GM13976 (cell line): ENCODE data around the gene GAB1.

ENCODE experiments used
- DNase-seq: peaks from one replicate; pipeline ENCODE4 v3.0.0; 2012; ENCODE audit warnings: low spot score
- in situ Hi-C: fragments of 300-500 bp; cut with MboI; formaldehyde crosslinking; loops from one replicate; pipeline ENCODE4 v1.12.0; 2022; ENCODE audit warnings: low sequenced_read_pairs, mixed read lengths, inconsistent platforms; ENCODE audit not compliant: unreplicated experiment
- TF ChIP-seq, protein P1 (sequence below): IDR thresholded peaks from 2 replicates; pipeline ENCODE4 v1.5.1; 2012; ENCODE audit warnings: borderline replicate concordance, mild to moderate bottlenecking; ENCODE audit not compliant: insufficient read depth; ENCODE audit errors: extremely low read depth, missing control alignments, control extremely low read depth

GAB1 gene

DNA sequence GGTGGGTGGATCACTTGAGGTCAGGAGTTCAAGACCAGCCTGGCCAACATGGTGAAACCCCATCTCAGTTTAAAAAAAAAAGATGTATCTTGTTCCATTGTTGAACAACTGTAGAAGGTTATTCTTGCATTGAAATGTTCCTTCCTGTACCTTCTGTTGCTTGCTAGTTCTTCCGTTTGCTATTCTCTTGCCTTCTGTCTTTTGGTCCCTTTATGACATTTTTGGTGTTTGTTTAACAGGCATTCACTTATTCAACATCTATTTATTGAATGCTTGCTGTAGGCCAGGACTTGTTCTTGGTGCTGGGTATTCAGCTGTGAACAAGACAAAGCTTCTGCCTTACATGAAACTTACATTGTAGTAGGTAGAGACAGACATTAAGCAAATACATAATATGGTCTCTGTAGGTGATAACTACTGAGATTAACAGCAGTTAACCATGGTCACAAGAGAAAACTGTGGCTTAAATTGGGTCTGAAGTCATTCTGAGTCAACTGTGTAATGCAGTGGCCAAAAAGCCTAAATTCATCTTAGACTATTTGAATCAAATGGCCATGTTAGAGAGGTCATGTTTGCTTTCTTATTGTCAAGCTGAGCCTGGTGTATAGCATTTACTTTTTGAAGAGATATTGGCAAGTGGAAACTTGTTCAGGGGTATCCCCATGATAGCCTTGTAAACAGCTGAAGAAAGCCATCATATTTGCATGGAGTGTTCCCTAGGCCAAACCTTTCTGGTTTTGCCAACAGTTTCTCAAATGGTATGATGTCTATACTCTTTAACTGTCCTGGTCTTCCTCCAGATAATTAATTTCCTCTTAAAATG lies 35.6 kb downstream of the GAB1 start:
- no peak for DNase-seq
- TF ChIP-seq, protein P1, sequence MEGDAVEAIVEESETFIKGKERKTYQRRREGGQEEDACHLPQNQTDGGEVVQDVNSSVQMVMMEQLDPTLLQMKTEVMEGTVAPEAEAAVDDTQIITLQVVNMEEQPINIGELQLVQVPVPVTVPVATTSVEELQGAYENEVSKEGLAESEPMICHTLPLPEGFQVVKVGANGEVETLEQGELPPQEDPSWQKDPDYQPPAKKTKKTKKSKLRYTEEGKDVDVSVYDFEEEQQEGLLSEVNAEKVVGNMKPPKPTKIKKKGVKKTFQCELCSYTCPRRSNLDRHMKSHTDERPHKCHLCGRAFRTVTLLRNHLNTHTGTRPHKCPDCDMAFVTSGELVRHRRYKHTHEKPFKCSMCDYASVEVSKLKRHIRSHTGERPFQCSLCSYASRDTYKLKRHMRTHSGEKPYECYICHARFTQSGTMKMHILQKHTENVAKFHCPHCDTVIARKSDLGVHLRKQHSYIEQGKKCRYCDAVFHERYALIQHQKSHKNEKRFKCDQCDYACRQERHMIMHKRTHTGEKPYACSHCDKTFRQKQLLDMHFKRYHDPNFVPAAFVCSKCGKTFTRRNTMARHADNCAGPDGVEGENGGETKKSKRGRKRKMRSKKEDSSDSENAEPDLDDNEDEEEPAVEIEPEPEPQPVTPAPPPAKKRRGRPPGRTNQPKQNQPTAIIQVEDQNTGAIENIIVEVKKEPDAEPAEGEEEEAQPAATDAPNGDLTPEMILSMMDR = no peak
- in situ Hi-C loops = no loop called here

DNA sequence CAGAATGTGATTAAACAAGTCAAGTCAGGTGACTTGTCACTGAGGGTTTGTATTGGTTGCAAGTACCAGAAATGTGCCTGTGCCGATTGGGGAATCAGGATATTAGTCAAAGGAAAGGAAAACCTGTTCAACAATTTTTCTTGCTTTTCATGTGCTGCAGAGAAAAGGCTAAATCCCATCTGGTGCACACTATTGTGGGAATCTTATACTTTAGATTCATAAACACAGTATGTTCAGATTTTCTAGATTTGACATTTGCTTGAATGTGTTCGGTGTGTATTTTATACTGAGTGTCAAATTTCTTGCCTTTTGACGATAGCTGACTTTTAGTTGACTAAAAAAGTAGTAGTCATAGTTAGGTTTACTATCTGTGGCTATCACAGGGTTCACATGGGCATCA lies 37.6 kb downstream of the GAB1 start:
- no peak for DNase-seq
- TF ChIP-seq, protein P1 = no peak
- in situ Hi-C loops = no loop called here

DNA sequence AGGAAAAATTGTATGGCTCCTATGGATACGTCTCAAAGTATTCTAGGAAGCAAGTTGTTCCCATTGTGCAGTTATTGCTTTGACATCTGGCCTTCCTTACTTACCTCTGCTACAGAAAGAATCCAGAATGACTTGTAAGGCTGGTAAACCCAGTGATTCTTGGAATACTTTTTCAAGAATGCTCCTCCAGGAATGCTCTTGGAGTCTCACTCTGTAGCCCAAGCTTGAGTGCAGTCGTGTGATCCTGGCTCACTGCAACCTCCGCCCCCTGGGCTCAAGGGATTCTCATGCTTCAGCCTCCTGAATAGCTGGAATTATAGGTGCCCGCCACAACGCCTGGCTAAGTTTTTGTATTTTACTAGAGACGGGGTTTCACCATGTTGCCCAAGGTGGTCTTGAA lies 38.1 kb downstream of the GAB1 start:
- in situ Hi-C loops = no loop called here
- no peak for DNase-seq
- TF ChIP-seq, protein P1 = no peak

DNA sequence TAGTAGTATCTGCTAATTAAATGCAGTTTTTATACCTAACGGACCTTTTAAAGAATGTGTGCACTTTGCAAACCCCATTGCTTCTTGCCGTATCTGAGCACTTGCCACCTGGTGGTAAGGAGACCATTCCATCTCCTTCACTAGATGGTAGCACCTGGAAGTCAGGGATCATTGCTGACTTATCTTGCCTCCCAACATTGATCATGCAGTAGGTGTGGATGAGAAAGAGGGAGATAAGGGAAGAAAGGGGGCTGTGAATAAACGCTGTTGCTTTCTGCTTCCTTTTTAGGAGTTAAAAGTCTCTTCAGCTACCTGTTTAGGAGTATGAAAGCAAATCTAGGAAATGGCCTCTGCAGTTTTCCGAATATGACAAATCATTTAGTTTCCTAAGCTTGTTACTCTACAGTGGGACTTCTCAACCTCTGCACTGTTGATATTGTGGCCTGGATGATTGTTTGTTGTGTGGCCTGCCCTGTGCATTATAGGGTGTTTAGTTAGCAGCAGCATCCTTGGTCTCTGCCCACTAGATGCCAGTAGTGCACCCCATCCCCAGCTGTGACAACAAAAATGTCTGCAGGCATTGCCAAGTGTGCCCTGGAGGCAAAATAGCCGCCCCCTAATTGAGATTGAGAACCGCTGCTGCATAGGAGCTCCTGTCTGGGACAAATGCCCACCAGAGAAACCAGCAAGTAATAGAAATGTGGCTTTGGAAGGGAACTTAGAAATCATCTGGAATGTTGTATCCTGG lies 38.8 kb downstream of the GAB1 start:
- TF ChIP-seq, protein P1 = peak; percentile 67
- no peak for DNase-seq
- in situ Hi-C loops = no loop called here

DNA sequence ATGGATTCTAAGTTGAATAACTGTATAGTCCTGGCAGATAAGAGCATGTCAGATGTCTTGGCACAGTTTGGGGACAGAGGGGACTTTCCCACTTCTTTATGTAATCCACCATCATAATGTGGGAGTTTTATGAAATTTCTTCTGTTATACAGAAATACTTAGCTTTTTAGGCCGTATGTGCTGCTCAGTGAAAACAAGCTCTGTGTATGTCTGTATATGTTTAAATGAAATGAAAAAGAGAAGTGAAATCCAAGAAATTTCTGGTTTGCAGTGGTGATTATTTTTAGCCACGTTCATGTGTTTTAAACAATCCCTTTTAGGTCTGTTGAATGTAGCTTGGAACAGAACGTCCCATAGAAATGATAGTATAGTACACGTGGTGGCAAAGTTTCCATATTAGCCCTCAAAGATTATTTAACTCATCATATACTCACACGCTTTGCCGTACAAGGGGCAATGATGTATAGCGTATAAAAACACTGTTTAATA lies 41.0 kb downstream of the GAB1 start:
- DNase-seq = peak; percentile 32
- TF ChIP-seq, protein P1 = no peak
- in situ Hi-C loops = no loop called here

DNA sequence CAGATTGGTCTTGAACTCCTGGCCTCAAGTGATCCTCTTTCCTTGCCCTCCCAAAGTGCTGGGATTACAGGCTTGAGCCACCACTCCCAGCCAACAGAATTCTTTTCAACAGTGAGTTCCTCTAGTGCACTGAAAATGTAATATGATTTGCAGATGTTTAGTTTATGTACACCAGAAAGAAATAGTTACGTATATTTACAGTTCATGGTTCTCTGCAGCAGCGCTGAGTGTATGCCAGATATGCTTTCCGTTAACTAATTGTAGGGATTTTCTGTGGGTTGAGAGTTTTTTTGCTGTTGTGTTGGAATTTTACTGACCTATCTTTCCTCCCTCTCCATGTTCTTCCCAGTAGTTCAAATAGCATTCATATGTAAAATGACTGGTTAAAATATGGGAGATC lies 44.0 kb downstream of the GAB1 start:
- TF ChIP-seq, protein P1 = no peak
- in situ Hi-C loops = no loop called here
- no peak for DNase-seq
